HAP-1 (cell line): ENCODE results near the gene ADGRD1.
A peak's percentile ranks its signal among the peaks of the same experiment; 100 is the strongest.

ENCODE experiments used
- DNase-seq, 2 experiments: peaks; one replicate each; pipeline ENCODE4 v3.0.0-alpha.2; 2016 to 2020; ENCODE audit warnings: low spot score in 2 of 2
- H3K27me3 ChIP-seq: fragments of 250-450 bp; sonication (Bioruptor Pico); 2 replicates; pipeline ENCODE4 v1.5.1; 2020; ENCODE audit warnings: low read depth, mild to moderate bottlenecking, moderate library complexity
- H3K36me3 ChIP-seq: fragments of 250-450 bp; sonication (Bioruptor Pico); replicated peaks from 2 replicates; pipeline ENCODE4 v1.5.1; 2020; ENCODE audit warnings: mild to moderate bottlenecking
- H3K4me1 ChIP-seq: fragments of 250-450 bp; sonication (Bioruptor Pico); 2 replicates; pipeline ENCODE4 v1.5.1; 2020; ENCODE audit warnings: mild to moderate bottlenecking
- H3K4me3 ChIP-seq: fragments of 250-450 bp; sonication (Bioruptor Pico); 2 replicates; pipeline ENCODE4 v1.5.1; 2020; ENCODE audit warnings: mild to moderate bottlenecking, moderate library complexity
- H3K9me3 ChIP-seq: fragments of 250-450 bp; sonication (Bioruptor Pico); 2 replicates; pipeline ENCODE4 v1.5.1; 2020; ENCODE audit warnings: mild to moderate bottlenecking, moderate library complexity
- in situ Hi-C: fragments of 300-500 bp; cut with MboI; formaldehyde crosslinking; loops from 3 replicates; pipeline ENCODE4 v1.14.3; 2020; ENCODE audit warnings: low sequenced_read_pairs, inconsistent platforms, mixed read lengths

ADGRD1 gene

DNA sequence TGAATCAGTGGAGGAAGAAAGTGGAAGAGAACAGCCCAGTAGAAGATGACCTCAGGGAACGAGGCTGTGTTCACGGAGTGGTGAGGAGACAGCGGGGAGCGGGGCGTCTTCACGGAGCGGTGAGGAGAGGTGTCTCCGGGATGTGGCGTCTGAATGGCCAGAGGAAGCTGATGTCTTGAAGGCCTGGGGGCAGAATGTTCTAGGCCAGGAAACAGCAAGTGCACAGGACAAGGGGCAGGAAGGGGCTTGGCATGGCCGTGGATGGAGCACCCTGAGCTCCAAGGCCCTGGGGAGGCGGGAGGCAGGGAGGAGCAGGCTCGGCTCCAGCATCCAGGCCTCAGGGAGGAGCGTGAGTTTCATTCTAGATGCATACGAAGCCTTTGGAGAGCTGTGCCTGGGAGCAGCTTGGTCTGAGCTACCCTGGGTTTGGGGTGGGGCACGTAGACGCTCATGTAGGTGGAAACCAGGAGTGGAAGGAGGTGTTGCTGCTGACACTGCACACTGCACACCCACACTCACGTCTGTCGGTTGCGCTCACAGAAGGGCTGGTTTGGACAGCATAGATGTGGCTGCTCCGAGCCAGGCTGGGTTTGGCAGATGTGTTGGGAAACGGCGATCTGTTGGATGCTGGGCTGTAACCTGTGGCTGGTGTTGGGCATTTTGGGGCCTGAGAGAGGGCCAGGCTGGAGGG lies 131.6 kb downstream of the ADGRD1 start:
- Histone ChIP-seq H3K27me3 (peaks cover 6% of the 10 kb centered on the region), H3K4me3 (no peak overlapping the region), H3K9me3 (no peaks in the 10 kb centered on the region), H3K36me3 (no peaks in the 10 kb centered on the region), H3K4me1 (no peaks in the 10 kb centered on the region)
- peak in 1 of 2 experiments; percentile 1 for DNase-seq
- in situ Hi-C loops: no loop called here

DNA sequence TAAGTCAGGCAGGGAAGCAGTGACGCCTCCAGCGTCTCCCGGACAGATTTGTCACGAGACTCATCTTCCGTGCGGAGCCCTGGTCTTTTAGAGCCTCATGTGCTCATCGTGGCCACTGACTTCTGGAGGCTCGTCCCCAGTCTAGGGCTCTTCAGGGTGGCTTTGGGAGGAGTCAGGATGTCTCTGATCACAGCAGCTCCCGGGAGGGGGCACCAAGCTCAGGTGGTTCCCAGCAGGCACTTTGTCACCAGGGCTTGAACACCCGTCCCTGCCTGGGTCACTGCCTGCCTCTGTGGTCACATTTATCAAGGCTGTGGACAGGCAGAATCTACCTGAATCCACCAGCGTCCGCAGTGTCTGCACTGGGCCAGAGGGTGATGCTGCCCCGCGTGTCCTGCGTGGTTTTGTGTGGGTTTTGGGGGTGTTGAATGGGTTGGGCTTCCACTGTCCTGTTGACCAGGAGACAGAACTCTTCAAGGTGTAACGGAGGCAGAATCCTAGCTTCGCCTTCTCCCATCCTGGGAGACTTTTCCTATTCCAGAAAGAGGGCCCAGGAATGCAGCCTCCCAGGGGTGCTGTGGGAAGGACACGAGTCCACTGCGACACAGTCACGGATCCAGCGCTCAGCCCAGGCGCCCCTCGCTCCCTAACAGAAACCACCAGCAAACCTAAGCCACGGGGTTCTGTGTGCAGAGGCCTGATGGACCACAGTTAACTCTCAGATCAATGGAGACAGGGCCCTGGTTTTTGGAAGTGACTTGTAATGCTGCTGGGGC lies 132.3 kb downstream of the ADGRD1 start:
- Histone ChIP-seq H3K4me1 (no peaks in the 10 kb centered on the region), H3K9me3 (no peaks in the 10 kb centered on the region), H3K4me3 (no peak overlapping the region), H3K36me3 (no peaks in the 10 kb centered on the region), H3K27me3 (peaks cover 6% of the 10 kb centered on the region)
- DNase-seq: peak in 1 of 2 experiments; percentile 4
- in situ Hi-C loops: no loop called here

- Histone ChIP-seq H3K27me3 (peaks cover 2% of the 10 kb centered on the region; the same call in 1 of the 2 replicates), H3K4me1 (no peaks in the 10 kb centered on the region), H3K36me3 (no peaks in the 10 kb centered on the region), H3K4me3 (no peak overlapping the region), H3K9me3 (no peaks in the 10 kb centered on the region)
- in situ Hi-C loops: no loop called here
- peak in 1 of 2 experiments; percentile 3 for DNase-seq
Measured at GRCh38 chr12:131087302-131087818, 133.7 kb downstream of the ADGRD1 start.

DNA sequence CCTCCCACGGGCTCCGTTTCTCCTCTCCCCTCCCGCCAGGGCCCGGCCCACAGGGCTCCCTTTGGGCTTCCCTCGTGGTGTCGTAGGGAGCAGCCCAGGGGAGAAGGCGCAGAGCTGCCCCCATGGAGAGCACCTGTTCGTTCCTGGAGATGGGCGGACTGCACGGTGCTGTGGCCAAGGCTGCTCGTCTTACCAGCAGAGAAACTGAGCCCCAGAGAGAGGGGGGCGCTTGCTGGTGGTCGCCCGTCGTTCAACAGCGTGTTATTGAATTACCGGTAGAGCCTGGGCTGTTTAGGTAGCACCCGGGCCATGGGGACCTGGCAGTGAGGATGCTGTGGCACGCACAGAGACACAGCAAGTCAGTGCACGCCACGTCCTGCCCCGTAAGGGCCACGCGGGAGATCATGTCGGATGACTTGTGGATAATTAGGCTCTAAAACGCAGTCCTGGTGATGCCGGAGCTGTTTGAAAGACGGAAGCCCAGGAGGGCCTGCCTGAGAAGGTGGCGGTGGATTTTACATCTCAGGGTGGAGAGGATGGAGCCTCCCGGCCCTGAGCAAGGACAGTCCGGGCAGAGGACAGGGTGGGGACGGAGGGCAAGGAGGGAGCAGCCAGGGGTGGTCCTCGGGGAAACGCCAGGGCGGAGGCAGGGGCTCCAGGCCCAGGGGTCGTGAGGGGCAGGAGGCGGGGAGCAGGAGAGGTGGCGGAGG lies 134.4 kb downstream of the ADGRD1 start:
- Histone ChIP-seq H3K27me3 (peaks cover 2% of the 10 kb centered on the region; the same call in 1 of the 2 replicates), H3K4me1 (no peaks in the 10 kb centered on the region), H3K9me3 (no peaks in the 10 kb centered on the region), H3K4me3 (no peak overlapping the region), H3K36me3 (no peaks in the 10 kb centered on the region)
- peak in 1 of 2 experiments; percentile 4 for DNase-seq
- in situ Hi-C loops: no loop called here

DNA sequence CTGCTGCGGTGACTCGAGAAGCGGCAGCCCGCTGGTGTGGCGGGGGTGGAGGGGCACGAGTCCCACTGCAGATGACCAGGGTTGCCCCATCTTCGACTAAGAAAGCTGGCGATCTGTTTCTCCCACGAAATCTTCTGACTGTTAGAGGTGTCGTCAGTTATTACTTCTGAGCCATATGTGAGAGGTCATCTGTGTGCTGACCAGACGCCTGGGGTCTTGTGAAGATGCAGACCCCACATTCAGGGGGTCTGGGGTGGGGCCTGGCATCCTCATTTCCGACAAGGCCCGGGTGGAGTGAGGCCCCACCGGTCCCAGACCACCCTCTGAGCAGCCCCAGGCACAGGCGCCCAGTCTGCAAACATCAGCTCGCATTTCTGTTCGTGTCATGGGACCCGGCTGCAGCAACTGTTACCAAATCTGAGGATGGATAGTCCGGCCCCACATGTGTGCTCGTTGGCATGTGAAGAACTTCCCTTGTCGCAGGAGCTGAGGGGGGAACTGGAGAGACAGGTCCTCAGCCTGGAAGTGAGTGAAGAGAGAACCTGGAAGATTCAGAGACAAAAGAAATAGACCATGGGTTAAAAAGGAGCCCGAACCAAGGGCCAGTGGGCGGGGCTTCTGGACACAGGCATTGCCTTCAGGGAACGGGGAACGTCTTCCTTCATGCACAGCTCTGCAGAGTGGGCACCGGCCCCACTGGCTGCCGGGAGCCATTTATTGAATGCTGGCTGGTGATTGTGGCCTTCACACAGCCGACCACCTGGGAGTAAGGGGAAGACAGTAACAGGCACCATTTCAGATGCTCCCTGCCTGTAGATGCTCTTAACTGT lies 135.2 kb downstream of the ADGRD1 start:
- H3K4me1 ChIP-seq: no peaks in the 10 kb centered on the region
- H3K4me3 ChIP-seq: no peak overlapping the region
- in situ Hi-C loops: no loop called here
- peak in 1 of 2 experiments; percentile 6 for DNase-seq
- no peaks in the 10 kb centered on the region for H3K9me3 ChIP-seq
- H3K27me3 ChIP-seq: peaks cover 2% of the 10 kb centered on the region; the same call in 1 of the 2 replicates
- H3K36me3 ChIP-seq: no peaks in the 10 kb centered on the region

DNA sequence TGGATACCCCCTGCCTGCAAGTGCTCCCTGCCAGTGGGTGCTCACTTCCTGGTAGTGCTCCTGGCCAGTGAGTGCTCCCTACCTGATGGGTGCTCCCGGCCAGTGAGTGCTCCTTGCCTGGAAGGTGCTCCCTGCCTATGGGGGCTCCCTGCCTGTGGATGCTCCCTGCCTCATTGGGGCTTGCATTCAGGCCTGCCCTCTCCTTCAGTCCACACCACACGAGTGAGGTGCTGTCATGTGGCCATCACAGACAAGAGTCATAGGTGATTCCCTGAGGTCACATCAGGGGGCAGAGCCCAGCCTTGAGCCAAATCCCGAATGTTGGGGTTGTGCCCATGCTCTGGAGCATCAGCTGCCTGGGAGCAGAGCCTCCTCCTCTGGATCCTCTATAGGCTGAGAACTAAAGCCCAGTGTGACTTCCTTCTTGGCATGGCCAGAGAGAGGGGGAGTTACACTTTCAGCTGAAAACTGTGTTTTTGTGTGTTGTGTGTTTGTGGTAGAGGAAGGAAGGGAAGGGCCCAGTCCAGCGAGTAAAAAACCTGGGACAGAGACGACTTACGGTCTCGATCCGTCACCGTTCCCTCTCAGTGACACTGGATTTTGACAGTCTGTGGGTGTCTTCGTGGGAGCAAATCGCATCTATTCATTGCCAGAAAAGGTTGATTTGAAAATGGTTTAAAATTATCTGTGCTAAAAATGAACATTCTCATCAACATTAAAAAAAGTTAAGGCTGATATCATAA lies 136.0 kb downstream of the ADGRD1 start:
- H3K4me3 ChIP-seq: no peak overlapping the region
- H3K36me3 ChIP-seq: no peaks in the 10 kb centered on the region
- H3K4me1 ChIP-seq: no peaks in the 10 kb centered on the region
- peaks cover 2% of the 10 kb centered on the region; the same call in 1 of the 2 replicates for H3K27me3 ChIP-seq
- DNase-seq: no peak
- no peaks in the 10 kb centered on the region for H3K9me3 ChIP-seq
- in situ Hi-C loops: no loop called here

GRCh38 chr12:131090274-131091210 lies 136.8 kb downstream of the ADGRD1 start:
- no peak overlapping the region for H3K4me3 ChIP-seq
- no peaks in the 10 kb centered on the region for H3K4me1 ChIP-seq
- no peak for DNase-seq
- H3K27me3 ChIP-seq: peaks cover 2% of the 10 kb centered on the region; the same call in 1 of the 2 replicates
- in situ Hi-C loops: no loop called here
- H3K9me3 ChIP-seq: no peaks in the 10 kb centered on the region
- H3K36me3 ChIP-seq: no peaks in the 10 kb centered on the region

GRCh38 chr12:131091413-131091975 lies 137.8 kb downstream of the ADGRD1 start:
- H3K27me3 ChIP-seq: peaks cover 2% of the 10 kb centered on the region; the same call in 1 of the 2 replicates
- H3K4me3 ChIP-seq: no peak overlapping the region
- no peaks in the 10 kb centered on the region for H3K9me3 ChIP-seq
- DNase-seq: no peak
- H3K36me3 ChIP-seq: no peaks in the 10 kb centered on the region
- no peaks in the 10 kb centered on the region for H3K4me1 ChIP-seq
- in situ Hi-C loops: no loop called here

DNA sequence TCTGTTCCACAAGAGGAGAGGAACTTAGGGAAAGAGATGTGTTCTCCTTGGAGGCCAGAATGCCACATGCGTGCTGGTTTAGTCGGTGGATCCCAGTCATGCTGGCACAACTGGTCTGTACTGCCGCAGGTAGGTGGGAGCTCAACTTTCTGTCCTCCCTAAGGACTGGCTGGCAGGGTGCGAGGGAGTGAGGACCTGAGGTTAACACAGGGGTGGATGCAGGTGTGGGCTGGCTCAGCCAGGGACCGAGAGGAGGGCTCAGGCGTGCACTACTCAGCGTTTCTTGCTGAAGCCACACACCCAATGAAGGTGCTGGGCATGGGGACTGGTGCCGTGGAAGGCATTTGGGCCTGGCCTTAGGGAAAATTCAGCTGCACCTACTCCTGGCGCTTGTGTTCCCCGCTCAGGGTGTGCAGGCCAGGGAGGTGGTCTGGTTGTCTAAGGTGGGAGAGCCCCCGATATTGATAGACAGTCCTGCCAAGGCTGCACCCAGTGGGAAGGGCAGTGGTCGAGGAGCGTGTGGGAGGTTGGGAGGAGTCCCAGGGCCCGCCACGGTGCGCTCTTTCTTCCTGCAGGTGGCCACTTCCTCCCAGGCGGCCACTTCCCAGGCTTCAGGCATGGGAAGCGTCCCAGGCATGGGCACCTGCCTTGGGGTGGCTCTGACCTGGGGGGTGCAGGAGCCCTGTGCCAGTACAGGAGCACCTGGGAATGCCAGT lies 138.4 kb downstream of the ADGRD1 start:
- no peak overlapping the region for H3K4me3 ChIP-seq

DNA sequence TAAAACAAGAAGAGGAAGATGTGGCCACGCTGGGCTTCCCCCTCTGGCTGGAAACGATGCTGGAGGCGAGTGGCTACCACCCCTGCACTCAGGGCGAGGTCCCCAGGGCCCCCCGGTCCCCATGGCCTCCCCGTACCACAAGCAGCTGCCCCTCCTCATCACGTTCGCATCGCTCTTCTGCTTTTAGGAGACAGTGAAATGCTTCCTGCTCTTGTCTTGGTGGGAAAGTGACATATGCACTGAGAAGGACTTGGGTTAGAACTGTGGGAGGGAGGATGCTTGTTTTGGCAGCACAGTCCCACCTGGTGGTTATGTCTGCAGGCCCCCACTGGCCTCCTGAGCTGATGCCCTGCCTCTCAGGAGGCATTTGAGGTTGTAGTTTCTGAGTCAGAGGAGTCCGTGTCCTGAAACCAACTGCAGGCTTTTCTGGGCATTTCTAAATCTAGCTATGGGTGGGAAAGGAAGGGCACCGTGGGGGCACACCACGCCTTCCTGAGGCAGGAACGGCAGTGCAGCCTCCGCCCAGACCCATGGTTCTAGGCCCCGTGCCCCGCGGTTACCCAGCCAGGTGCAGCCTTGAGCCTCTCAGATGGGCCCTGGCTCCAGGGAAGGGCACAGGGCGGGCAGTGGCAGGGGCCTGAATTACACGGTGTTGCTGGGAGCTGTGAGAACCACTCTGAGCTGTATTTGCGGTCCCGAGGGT lies 139.3 kb downstream of the ADGRD1 start:
- no peaks in the 10 kb centered on the region for H3K9me3 ChIP-seq
- peaks cover 2% of the 10 kb centered on the region; the same call in 1 of the 2 replicates for H3K27me3 ChIP-seq
- in situ Hi-C loops: no loop called here
- no peak overlapping the region for H3K4me3 ChIP-seq
- DNase-seq: no peak
- H3K4me1 ChIP-seq: no peaks in the 10 kb centered on the region
- no peaks in the 10 kb centered on the region for H3K36me3 ChIP-seq

More for the DNA sequence above, 138.4 kb downstream of the ADGRD1 start:
- Histone ChIP-seq H3K4me1 (no peaks in the 10 kb centered on the region), H3K27me3 (peaks cover 2% of the 10 kb centered on the region; the same call in 1 of the 2 replicates), H3K9me3 (no peaks in the 10 kb centered on the region), H3K36me3 (no peaks in the 10 kb centered on the region)
- in situ Hi-C loops: no loop called here
- no peak for DNase-seq

GRCh38 chr12:131093604-131093955 lies 139.9 kb downstream of the ADGRD1 start:
- no peak for DNase-seq
- Histone ChIP-seq H3K4me3 (no peak overlapping the region), H3K36me3 (no peaks in the 10 kb centered on the region), H3K4me1 (no peaks in the 10 kb centered on the region), H3K9me3 (no peaks in the 10 kb centered on the region), H3K27me3 (peaks cover 2% of the 10 kb centered on the region; the same call in 1 of the 2 replicates)
- in situ Hi-C loops: no loop called here
